Middle frontal gyrus (tissue), 1 donor: ENCODE results near the gene SHROOM4.

Experiments used
- DNase-seq: peaks from one replicate; pipeline ENCODE4 v3.0.0-alpha.2; 2015; ENCODE audit warnings: low spot score; ENCODE audit errors: extremely low spot score

Gene SHROOM4

DNA sequence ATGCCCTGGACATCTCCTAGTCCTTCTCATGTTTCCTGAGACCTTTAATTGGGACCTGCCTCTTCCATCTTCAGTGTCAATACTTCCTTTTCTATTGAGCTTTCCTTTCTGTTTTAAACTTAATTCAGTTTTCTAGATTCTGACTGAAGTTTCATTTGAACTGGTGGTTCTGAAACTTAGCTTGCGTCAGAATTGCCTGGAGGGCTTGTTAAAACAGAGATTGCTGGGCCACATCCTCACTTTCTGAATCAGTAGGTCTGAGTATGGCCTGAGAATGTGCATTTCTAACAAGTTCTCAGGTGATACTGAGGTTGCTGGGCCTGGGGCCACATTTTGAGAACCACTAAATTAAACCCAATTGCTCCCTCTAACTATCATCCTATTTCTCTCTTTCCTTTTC is 191.2 kb downstream of the SHROOM4 start:
- DNase-seq: no peak

DNA sequence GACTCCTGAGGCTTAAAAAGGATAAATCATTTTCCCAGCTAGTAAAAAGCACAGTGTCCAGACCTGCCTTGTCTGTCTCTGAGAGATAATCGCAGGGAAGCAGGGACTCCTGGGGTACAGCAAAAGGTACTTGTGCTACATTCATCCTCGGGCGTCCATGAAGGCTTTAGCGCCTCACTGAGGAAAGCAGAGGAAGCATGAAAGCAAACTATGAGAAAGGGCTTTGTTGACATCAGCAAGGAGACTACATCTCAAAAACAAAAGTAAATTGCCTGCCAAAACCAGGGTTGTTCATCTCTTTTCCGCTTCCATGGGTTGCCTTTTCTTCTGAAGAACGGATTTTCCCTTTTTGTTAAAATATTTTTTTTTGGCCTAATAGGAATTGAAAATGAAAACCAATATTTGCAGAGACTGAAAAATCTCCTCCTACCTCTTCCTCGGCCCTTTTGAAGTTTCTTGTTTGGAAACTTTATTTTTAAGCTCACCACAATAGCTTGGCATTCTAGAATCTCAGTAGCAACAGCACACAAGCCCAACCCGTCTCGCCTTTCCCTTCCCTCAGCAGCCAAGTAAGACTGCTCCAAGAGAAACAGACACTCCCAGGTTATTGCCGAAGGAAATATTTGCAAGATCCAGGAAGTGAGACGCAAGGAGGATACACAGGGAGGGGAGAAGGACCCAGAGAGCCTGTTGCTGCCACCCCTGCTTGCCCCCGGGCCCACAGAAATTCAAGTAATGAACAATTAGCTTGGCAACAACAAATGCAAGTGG is 195.0 kb downstream of the SHROOM4 start:
- DNase-seq: no peak

DNA sequence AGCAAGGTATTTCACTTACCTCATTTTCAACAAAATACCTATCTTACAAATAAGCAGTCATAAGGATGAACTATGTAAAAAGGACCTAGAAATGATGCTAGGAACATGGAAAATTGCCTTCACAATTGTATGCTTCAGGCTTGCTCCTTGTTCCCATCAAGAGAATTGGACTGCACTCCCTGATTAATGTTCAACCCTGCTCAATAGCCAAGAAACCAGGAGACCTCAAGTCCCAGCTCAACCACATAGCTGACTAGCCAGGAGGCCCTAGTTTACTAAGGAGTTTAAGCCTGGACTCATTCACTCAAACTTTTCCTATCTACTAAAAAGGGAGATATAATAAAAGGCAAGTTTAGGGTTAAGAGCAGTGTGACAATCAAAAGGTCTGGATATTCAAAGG is 196.8 kb downstream of the SHROOM4 start:
- DNase-seq: no peak

DNA sequence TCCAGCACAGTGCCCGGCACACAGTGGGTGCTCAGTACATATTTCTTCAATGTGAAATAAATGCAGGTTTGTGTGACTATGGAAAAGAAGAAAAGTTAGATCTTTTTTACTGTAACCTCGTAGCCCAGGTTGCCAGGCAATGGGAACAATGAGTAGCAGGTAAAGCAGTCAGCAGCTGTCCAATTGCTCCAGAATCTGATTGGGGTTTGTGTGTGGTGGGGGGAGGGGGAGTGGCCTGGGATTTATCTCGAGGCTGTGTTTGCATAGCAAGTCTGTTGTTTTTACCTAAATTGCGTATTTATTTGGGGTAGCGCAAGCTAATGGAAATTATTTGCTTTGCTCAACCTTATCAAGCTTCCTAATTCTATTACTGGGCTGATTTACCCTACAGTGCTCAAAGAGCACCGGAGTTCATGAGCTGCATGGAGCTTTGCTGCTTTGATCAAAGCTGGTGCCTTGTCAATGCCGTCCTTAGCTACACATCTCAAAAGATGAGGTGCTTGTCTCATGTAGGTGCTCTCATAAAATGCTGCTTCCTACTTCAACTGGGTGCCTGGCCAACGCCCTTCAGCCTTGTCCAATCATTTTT is 198.3 kb downstream of the SHROOM4 start:
- no peak for DNase-seq

DNA sequence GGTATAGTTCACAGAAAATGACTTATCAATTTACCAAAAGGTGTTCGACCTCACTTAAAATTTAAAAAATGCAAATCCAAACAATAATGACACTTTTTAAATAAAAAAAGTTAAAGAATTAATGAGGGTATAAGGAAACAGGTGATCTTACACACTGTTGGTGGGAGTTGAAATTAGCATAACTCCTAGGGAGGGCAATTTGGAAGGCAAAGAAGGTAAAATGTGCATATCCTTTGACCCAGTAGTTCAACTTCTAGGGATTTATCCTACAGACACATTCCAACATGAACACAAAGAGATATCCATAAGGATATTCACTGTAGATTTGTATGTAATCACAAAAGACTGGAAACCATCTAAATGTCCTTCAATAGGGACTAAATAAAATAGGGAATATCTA is 199.5 kb downstream of the SHROOM4 start:
- no peak for DNase-seq

DNA sequence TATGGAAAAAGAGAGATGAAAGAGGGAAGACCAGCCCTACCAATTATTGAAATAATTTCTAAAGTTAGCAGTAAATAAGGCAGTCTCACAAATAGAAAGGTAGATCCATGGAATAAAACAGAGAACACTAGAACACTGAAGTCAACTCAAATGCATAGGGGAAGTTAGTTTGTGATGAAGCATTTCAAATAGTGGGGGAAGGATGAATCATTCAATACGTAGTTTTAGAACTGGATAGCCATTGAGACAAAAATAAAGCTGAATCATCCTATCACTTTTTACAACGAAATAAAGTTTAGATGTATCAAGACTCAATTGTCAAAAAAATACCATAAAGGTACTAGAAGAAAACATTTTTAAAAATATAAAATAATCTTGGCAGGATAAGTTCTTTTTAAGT is 200.1 kb downstream of the SHROOM4 start:
- no peak for DNase-seq

DNA sequence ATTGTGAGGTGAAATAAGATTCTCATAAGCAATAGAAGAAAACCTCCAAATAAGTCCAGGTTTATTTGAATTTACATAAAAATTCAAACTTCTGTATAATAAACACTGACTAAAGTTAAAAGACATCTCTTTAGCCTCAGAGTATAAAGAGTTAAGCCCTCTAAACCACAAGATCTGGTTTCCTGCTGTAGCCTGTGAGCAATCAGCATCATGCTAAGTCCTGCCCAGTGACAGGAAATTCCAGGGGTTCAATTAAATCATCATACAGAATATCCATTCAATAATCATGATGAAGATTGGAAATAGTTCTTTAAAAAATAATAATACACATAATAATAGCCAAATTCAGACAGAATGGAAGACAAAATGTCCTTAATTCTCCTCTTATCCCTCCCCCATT is 204.2 kb downstream of the SHROOM4 start:
- DNase-seq: no peak

DNA sequence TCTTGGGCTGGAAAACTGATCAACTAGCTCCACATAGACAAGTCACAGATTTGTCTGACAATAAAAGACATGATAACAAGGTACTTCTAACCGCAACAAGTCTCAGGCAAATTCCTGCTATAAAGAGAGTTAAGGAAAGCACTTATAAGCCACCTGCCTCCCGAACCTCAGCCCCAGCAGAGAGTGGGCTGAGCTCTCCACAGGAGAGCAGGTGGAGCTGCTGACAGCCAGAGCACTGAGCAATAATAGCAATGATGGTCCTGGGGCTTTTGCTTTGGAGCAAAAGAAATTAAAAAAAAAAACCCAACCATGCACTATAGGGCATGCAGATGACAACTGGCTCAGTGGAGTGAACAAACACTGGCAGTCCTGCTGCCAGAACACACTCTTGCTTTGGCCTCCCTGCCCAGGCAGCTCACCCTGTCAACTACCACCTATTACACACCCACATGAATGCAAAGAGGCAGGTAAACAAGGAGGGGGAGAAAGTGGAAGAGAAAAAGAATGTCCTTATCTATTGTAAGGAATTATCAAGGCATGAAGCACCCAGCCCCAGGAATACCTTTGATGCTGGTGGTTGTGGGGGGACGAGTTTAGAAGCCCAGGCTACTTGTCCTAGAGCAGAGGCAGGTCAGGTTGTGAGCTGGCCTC is 207.6 kb downstream of the SHROOM4 start:
- DNase-seq: no peak

DNA sequence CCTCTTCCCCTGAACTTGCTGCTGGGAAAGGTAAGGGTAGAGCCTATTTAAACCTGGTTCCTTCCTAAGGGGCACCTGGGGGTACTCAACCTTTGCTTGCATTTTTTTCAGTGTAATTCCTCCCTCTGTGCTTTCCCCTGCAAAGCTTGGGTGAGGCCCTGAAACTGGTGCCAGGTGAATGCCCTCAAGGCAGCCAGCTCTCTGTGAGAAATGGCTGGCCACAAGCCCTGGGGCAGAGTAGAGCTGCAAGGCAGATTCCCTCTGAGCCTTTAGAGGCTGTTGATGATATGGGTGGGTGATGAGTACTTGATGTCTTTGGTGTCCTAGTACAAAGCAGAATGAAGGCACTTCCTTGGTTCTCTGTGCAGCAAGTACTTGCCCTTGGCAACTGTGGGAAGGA is 217.9 kb downstream of the SHROOM4 start:
- no peak for DNase-seq

DNA sequence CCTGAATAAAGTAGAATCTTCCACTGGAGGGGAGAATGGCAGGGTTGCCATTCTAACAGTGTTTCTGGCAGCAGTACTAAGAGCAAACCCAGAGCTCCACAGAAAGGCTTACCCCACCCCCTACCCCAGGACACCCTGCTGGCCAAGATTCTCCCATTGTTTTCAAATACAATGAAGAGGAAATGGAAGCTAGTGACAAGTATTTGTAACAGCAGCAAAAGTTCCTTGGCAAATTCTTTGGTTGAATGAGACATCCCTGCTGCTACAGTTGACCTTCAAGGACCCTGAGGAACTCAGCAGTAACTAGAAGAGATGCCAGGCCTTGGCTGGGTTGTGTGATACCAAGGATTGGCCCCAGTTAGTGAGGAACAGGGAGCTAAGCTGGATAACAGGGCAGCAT is 219.2 kb downstream of the SHROOM4 start:
- DNase-seq: no peak

DNA sequence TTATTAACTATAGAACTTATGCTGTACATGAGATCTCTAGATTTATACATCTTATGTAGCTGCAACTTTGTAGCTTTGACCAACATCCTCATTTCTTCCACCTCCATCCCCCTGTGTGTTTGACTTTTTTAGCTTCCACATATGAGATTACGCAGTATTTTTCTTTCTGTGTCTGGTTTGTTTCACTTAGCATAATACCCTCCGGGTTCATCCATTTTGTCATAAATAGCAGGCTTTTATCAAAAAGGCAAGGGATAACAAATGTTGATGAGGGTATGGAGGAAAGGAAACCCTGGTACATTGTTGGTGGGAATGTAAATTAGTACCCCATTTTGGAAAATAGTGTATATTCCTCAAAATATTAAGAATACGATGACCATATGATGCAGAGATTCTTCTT is 227.0 kb downstream of the SHROOM4 start:
- no peak for DNase-seq

DNA sequence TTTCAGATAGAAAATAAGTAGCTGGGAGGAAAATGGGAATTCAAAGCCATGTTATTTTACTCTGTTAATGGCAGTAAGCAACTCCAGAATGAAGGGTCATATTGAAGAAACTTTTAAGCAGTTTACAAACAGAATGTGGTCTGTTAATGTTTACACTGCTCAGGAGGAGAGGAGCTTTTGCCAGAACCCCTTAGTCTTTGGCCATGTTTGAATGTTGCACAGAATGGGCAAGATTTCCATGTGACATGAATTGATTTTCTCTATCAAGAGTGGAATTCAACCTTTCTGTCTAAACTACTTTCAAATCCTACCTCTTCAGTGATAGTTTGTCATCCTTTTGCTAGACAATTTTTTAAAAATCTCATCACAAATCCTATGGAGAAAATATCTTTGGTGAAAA is 227.6 kb downstream of the SHROOM4 start:
- DNase-seq: no peak

DNA sequence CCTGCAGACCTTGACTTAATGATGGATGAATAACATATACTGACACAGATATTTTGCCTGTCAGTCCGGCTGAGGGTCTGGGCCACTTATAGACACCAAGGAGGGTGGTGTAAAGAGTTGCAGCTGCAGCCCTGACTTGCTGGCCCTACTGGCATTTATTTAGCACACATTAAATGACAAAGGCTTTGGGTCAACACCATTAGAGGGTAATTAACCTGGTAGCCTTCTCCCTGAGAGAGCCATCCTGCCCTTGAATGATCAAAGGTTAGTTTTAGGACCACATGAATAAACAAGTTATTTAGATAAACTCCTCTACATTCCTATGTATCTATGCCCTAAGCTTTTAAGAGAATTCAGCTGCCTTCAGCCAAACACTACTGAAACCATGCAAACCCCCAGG is 232.6 kb downstream of the SHROOM4 start:
- DNase-seq: no peak

DNA sequence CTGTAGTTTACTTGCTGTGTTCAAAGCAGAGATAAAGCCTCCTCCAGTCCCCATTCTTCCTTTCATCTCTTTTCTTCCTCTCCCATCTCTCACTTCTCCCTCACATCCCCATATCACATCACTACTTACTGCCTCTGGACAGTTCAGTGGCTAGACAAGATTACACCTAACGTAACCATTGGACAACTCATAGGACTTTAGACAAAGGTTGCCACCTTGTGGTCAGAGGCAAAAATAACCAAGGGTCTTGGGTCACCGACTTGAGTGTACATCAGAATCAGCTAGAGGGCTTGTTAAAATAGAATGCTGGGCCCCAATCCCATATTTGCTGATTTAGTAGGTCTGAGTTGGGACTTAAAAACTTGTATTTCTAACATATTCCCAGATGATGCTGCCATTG is 234.0 kb downstream of the SHROOM4 start:
- DNase-seq: no peak

DNA sequence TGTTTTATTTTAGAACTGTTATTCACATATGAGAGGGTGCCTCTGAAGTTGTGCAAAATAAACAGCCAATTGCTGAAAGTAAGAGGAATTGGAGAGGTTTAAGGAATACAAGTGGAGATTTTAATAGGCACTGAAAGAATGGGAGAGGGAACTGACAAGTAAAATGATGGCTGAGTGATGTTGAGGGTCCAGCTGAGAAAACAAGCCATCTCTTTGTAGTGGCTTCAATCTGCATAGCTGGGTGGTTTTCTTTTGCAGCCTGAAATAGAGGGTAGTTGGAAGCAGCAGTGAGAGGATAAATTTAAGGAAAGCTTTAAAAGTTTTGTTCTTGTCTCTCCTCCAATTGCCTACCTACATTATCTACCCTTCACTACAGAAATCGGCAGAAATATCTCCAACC is 236.7 kb downstream of the SHROOM4 start:
- no peak for DNase-seq

DNA sequence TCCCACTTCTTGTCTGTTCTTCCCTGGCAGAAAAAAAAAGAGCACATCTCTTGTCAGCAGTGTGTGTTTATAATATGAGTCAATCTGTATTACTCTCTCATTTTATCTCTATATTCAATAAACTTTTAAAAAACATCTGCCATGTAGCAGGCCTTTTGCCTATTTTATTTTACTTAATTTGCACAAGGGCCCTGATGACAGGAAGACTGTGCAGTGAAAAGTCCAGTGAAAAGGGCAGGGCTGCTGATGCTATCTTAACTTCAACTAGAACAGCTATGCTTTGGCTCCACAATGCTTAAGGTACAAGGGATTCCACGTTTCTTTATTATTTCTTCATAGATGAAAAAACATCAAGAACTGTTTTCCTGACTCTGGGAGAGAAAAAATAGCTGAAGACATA is 246.4 kb downstream of the SHROOM4 start:
- no peak for DNase-seq

DNA sequence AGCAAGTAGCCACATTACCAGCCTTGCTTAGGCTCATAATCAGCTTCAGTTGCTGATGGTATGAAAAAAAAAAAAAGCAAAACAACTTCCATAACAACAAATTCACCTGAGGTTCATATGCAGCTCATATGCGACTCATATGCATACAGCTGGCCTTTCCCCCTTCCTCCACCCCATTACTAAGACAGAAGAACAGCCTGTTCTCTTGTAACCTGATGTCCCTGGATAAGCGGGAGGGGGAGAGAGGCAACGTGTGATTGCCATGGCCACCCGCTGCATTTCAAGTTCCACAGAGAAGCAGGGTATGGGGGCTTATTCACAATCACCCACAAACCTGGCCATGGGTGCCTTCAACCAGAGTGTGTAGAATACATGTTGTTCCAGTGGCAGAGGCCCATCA is 248.3 kb downstream of the SHROOM4 start:
- DNase-seq: no peak
